Neural progenitor cell (in vitro differentiated cells): ENCODE data around the gene FAM174A.

Experiments used
- CTCF ChIP-seq: fragments of 200-600 bp; sonication (generic); IDR thresholded peaks from 2 replicates; pipeline ENCODE4 v1.5.1; 2017; ENCODE audit warnings: antibody characterized with exemption, mild to moderate bottlenecking
- EZH2phosphoT487 ChIP-seq: fragments of 200-600 bp; sonication (generic); IDR thresholded peaks from 2 replicates; pipeline ENCODE4 v1.6.1; 2017; ENCODE audit warnings: antibody characterized with exemption

GRCh38 chr5:100577506-100577905 is 42.3 kb downstream of the FAM174A start:
- TF ChIP-seq CTCF, result no peak
- TF ChIP-seq EZH2phosphoT487, result no peak
